ENCODE results near the gene DIRAS2.

The DIRAS2 gene

GRCh38 chr9:90665072-90665471, 22.4 kb upstream of the DIRAS2 start:
- H2AFZ ChIP-seq (ENCODE audit: low read depth, low read length), result no peak overlapping the region
- H3K4me1 ChIP-seq (ENCODE audit: control insufficient read depth, insufficient read depth, low read depth, low read length), result peaks cover 4% of the 10 kb centered on the region
- H3K9ac ChIP-seq (ENCODE audit: low read length), result no peak overlapping the region
- no peak overlapping the region for H3K27ac ChIP-seq (ENCODE audit: low read length, poor library complexity, severe bottlenecking)
- H3K36me3 ChIP-seq (ENCODE audit: control insufficient read depth in 1 of 2, insufficient read depth in 2 of 2, low read depth in 1 of 2, low read length in 2 of 2), result no peaks in the 10 kb centered on the region
- WGBS, result 74% methylated on average over 4 of the region's 4 CpGs
- no peak overlapping the region for H4K8ac ChIP-seq (ENCODE audit: low read length)
- no peak overlapping the region for H3K23ac ChIP-seq (ENCODE audit: low read length in 2 of 2)
- no peak overlapping the region for H2AK5ac ChIP-seq (ENCODE audit: low read length, severe bottlenecking)
- no peak overlapping the region for H2BK15ac ChIP-seq (ENCODE audit: low read depth, poor library complexity, severe bottlenecking)
- DNase-seq, result no peak
- no peaks in the 10 kb centered on the region for H3K27me3 ChIP-seq (ENCODE audit: control insufficient read depth in 1 of 2, insufficient read depth in 1 of 2, low read length in 2 of 2)
- H3K9me3 ChIP-seq (ENCODE audit: control insufficient read depth, low read length), result no peaks in the 10 kb centered on the region
- no peaks in the 10 kb centered on the region for H3K79me1 ChIP-seq (replicated peaks; ENCODE audit: low read length, poor library complexity, severe bottlenecking)
- H3K4me2 ChIP-seq (ENCODE audit: low read length, poor library complexity, severe bottlenecking), result no peak overlapping the region
- H3K14ac ChIP-seq (ENCODE audit: low read length in 2 of 2), result no peak overlapping the region
- no peak overlapping the region for H3K4ac ChIP-seq (ENCODE audit: low read depth in 1 of 2, low read length in 2 of 2)
- no peak overlapping the region for H2BK120ac ChIP-seq (ENCODE audit: low read depth, low read length)
- H4K91ac ChIP-seq (ENCODE audit: low read length), result no peak overlapping the region
- no peak overlapping the region for H3K18ac ChIP-seq (ENCODE audit: low read depth in 1 of 2, low read length in 2 of 2)
- no peak overlapping the region for H2BK12ac ChIP-seq (ENCODE audit: low read length in 2 of 2)
- H2BK5ac ChIP-seq (ENCODE audit: low read depth, low read length, poor library complexity, severe bottlenecking), result no peak overlapping the region
- H3K4me3 ChIP-seq (ENCODE audit: insufficient read depth in 1 of 2, low read depth in 1 of 2, low read length in 2 of 2), result no peak overlapping the region

DNA sequence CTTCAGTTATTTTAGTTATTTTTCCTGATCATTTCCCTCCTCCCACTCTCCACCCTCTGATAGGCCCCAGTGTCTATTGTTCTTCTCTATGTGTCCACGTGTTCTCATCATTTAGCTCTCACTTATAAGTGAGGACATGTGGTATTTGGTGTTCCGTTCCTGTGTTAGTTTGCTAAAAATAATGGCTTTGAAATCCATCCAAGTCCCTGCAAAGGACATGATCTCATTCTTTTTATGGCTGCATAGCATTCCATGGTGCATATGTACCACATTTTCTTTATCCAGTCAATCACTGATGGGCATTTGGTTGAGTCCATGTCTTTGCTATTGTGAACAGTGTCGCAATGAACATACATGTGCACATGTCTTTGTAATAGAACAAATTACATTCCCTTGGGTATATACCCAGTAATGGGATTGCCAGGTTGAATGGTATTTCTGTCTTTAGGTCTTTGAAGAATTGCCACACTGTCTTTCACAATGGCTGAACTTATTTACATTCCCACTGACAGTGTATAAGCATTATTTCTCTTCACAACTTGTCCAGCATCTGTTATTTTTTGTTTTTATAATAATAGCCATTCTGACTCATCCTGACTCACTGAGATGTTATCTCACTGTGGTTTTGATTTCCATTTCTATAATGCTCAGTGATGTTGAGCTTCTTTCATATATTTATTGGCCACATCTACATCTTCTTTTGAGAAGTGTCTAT, 17.2 kb upstream of the DIRAS2 start:
- Histone ChIP-seq H4K91ac (ENCODE audit: low read length) (no peak overlapping the region), H2AK5ac (ENCODE audit: low read length, severe bottlenecking) (no peak overlapping the region), H3K14ac (ENCODE audit: low read length in 2 of 2) (no peak overlapping the region), H2AFZ (ENCODE audit: low read depth, low read length) (no peak overlapping the region), H3K4me3 (ENCODE audit: insufficient read depth in 1 of 2, low read depth in 1 of 2, low read length in 2 of 2) (no peak overlapping the region), H3K23ac (ENCODE audit: low read length in 2 of 2) (no peak overlapping the region), H2BK15ac (ENCODE audit: low read depth, poor library complexity, severe bottlenecking) (no peak overlapping the region), H3K9me3 (ENCODE audit: control insufficient read depth, low read length) (no peaks in the 10 kb centered on the region), H3K4me2 (ENCODE audit: low read length, poor library complexity, severe bottlenecking) (no peak overlapping the region), H4K8ac (ENCODE audit: low read length) (no peak overlapping the region), H3K18ac (ENCODE audit: low read depth in 1 of 2, low read length in 2 of 2) (no peak overlapping the region), H3K27ac (ENCODE audit: low read length, poor library complexity, severe bottlenecking) (peak overlapping the region; percentile 49), H2BK12ac (ENCODE audit: low read length in 2 of 2) (no peak overlapping the region), H3K9ac (ENCODE audit: low read length) (no peak overlapping the region), H3K27me3 (ENCODE audit: control insufficient read depth in 1 of 2, insufficient read depth in 1 of 2, low read length in 2 of 2) (peaks cover 0 to 3% of the 10 kb centered on the region in 2 experiments), H3K4me1 (ENCODE audit: control insufficient read depth, insufficient read depth, low read depth, low read length) (no peaks in the 10 kb centered on the region), H3K36me3 (ENCODE audit: control insufficient read depth in 1 of 2, insufficient read depth in 2 of 2, low read depth in 1 of 2, low read length in 2 of 2) (no peaks in the 10 kb centered on the region), H2BK5ac (ENCODE audit: low read depth, low read length, poor library complexity, severe bottlenecking) (no peak overlapping the region), H3K79me1 (replicated peaks; ENCODE audit: low read length, poor library complexity, severe bottlenecking) (no peaks in the 10 kb centered on the region), H3K4ac (ENCODE audit: low read depth in 1 of 2, low read length in 2 of 2) (no peak overlapping the region), H2BK120ac (ENCODE audit: low read depth, low read length) (no peak overlapping the region)
- peak; percentile 86 for DNase-seq
- no CpG with 5 or more reads among the region's 3 CpGs for WGBS

- WGBS, result 81% methylated on average over 2 of the region's 4 CpGs
- no peaks in the 10 kb centered on the region for H3K36me3 ChIP-seq (ENCODE audit: control insufficient read depth in 1 of 2, insufficient read depth in 2 of 2, low read depth in 1 of 2, low read length in 2 of 2)
Measured at GRCh38 chr9:90658783-90659182, 16.2 kb upstream of the DIRAS2 start.

DNA sequence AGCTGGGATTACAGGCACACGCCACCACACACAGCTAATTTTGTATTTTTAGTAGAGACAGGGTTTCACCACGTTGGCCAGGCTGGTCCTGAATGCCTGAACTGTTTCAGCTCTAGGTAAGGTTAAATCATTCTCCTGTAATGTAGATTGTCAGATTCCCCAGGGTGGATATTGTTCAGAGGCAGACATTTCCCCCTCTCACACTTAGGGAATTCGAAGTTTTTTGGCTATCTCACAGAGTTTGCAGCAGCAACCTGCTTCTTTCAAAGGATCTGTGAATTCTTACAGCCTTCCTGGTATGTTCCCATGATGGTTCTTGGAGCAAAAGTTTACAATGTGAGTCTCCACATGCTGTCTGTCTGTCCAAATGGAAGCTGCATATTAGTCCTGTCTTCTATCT, 15.6 kb upstream of the DIRAS2 start:
- no peak overlapping the region for H2AFZ ChIP-seq (ENCODE audit: low read depth, low read length)
- 21% methylated on average over 2 of the region's 3 CpGs for WGBS
- no peak overlapping the region for H3K27ac ChIP-seq (ENCODE audit: low read length, poor library complexity, severe bottlenecking)
- DNase-seq, result no peak
- H4K8ac ChIP-seq (ENCODE audit: low read length), result no peak overlapping the region
- H2BK12ac ChIP-seq (ENCODE audit: low read length in 2 of 2), result no peak overlapping the region
- no peaks in the 10 kb centered on the region for H3K4me1 ChIP-seq (ENCODE audit: control insufficient read depth, insufficient read depth, low read depth, low read length)
- peaks cover 2% of the 10 kb centered on the region for H3K9me3 ChIP-seq (ENCODE audit: control insufficient read depth, low read length)
- H3K79me1 ChIP-seq (replicated peaks; ENCODE audit: low read length, poor library complexity, severe bottlenecking), result no peaks in the 10 kb centered on the region
- no peak overlapping the region for H3K14ac ChIP-seq (ENCODE audit: low read length in 2 of 2)
- H3K4me3 ChIP-seq (ENCODE audit: insufficient read depth in 1 of 2, low read depth in 1 of 2, low read length in 2 of 2), result no peak overlapping the region
- H3K18ac ChIP-seq (ENCODE audit: low read depth in 1 of 2, low read length in 2 of 2), result no peak overlapping the region
- no peak overlapping the region for H3K4me2 ChIP-seq (ENCODE audit: low read length, poor library complexity, severe bottlenecking)
- no peak overlapping the region for H3K4ac ChIP-seq (ENCODE audit: low read depth in 1 of 2, low read length in 2 of 2)
- no peak overlapping the region for H2BK15ac ChIP-seq (ENCODE audit: low read depth, poor library complexity, severe bottlenecking)
- no peak overlapping the region for H2BK120ac ChIP-seq (ENCODE audit: low read depth, low read length)
- H2BK5ac ChIP-seq (ENCODE audit: low read depth, low read length, poor library complexity, severe bottlenecking), result no peak overlapping the region
- no peaks in the 10 kb centered on the region for H3K36me3 ChIP-seq (ENCODE audit: control insufficient read depth in 1 of 2, insufficient read depth in 2 of 2, low read depth in 1 of 2, low read length in 2 of 2)
- H4K91ac ChIP-seq (ENCODE audit: low read length), result no peak overlapping the region
- H3K9ac ChIP-seq (ENCODE audit: low read length), result no peak overlapping the region
- H3K23ac ChIP-seq (ENCODE audit: low read length in 2 of 2), result no peak overlapping the region
- peak overlapping the region; percentile 87 for H2AK5ac ChIP-seq (ENCODE audit: low read length, severe bottlenecking)
- H3K27me3 ChIP-seq (ENCODE audit: control insufficient read depth in 1 of 2, insufficient read depth in 1 of 2, low read length in 2 of 2), result peaks cover 0 to 3% of the 10 kb centered on the region in 2 experiments

More at GRCh38 chr9:90658783-90659182, 16.2 kb upstream of the DIRAS2 start:
- Histone ChIP-seq H2BK12ac (ENCODE audit: low read length in 2 of 2) (no peak overlapping the region), H3K23ac (ENCODE audit: low read length in 2 of 2) (no peak overlapping the region), H2BK120ac (ENCODE audit: low read depth, low read length) (no peak overlapping the region), H3K18ac (ENCODE audit: low read depth in 1 of 2, low read length in 2 of 2) (no peak overlapping the region), H3K79me1 (replicated peaks; ENCODE audit: low read length, poor library complexity, severe bottlenecking) (no peaks in the 10 kb centered on the region), H3K4me3 (ENCODE audit: insufficient read depth in 1 of 2, low read depth in 1 of 2, low read length in 2 of 2) (no peak overlapping the region), H3K9ac (ENCODE audit: low read length) (no peak overlapping the region), H3K4me2 (ENCODE audit: low read length, poor library complexity, severe bottlenecking) (no peak overlapping the region), H3K14ac (ENCODE audit: low read length in 2 of 2) (no peak overlapping the region), H2BK15ac (ENCODE audit: low read depth, poor library complexity, severe bottlenecking) (no peak overlapping the region), H2AK5ac (ENCODE audit: low read length, severe bottlenecking) (no peak overlapping the region), H3K4me1 (ENCODE audit: control insufficient read depth, insufficient read depth, low read depth, low read length) (no peaks in the 10 kb centered on the region), H2BK5ac (ENCODE audit: low read depth, low read length, poor library complexity, severe bottlenecking) (no peak overlapping the region), H3K4ac (ENCODE audit: low read depth in 1 of 2, low read length in 2 of 2) (no peak overlapping the region), H3K27ac (ENCODE audit: low read length, poor library complexity, severe bottlenecking) (no peak overlapping the region), H3K9me3 (ENCODE audit: control insufficient read depth, low read length) (no peaks in the 10 kb centered on the region), H4K8ac (ENCODE audit: low read length) (no peak overlapping the region), H2AFZ (ENCODE audit: low read depth, low read length) (no peak overlapping the region), H4K91ac (ENCODE audit: low read length) (no peak overlapping the region), H3K27me3 (ENCODE audit: control insufficient read depth in 1 of 2, insufficient read depth in 1 of 2, low read length in 2 of 2) (peaks cover 0 to 3% of the 10 kb centered on the region in 2 experiments)
- no peak for DNase-seq
